Measurements from ENCODE around the gene TBPL2.
"Not testable (repeated sequence)": the region's sequence is repeated elsewhere in the genome, so short reads cannot be mapped to it uniquely, and the experiment has no call there.

Gene TBPL2

DNA sequence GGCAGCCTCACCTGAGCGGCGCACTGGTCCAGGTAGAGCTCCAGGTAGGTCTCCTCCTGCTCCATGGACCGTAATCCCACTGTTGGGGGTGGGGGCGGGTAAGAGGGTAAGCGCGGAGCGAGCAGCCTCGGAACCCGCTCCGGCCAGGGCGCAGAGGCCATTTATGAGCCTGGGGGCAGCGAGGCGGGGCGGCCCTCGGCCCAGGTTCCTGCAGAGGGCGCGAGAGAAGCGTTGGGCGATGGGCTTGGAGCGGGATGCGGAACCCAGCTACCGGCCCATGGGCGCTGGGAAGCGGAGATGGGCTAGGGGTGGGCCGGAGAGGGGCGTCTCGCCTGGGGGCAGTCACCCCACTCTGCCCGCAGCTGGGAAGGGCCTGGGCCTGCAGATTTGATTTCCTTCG is at the start of gene TBPL2:
TBPL2 (minus strand) TSS at position 232 of the 400 bp plus-strand sequence; CDS start at position 65, 167 bp downstream.
- DNase-seq = no peak

DNA sequence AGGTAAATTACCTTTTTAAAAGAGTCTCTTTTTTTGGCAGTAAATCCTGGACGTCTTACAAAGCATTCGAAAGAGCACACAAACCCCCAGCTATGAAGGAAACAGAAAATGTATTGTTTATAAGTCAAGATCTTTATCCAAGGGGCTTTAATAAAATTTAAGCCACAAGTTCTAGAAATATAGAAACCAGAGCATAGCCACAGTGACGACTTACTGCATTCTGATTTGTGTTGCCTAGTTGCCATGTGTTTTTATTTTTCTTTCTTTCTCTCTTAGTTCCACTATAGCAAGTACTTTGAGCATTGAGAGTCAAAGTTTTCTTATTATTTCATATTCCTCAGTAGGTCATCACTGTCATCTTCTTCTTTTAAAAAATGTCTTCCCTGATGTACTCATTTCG is 47.8 kb upstream of the TBPL2 start:
- no peak for DNase-seq

DNA sequence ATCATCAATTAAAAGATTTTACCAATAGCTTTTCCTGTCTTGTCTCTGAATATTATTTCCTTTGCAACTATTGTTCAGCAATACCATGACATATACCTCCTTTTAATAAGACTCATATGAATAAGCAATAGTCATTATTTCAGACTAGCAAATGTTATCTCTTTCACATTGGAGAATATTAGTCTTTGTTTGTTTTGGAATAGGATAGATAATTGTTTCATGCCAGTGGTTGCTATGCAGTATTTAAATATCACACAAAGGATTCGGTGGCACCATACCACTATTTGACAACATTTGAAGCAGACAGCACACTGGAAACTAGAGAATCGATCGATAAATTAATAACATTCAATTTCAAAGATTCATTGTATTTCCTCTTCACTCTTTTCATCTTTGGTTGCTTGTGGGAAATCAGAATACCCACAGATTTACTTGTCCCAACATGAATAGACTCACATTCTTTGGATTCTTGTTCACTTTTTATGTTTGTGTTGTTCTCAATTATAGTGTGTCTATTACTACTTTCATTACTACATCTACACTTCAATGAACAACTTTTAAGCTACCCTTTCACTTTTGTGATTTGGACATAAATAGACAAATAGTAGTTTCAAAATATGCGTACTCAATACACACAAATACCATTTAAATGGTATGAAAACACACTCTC is 42.7 kb upstream of the TBPL2 start:
- DNase-seq = no peak

DNA sequence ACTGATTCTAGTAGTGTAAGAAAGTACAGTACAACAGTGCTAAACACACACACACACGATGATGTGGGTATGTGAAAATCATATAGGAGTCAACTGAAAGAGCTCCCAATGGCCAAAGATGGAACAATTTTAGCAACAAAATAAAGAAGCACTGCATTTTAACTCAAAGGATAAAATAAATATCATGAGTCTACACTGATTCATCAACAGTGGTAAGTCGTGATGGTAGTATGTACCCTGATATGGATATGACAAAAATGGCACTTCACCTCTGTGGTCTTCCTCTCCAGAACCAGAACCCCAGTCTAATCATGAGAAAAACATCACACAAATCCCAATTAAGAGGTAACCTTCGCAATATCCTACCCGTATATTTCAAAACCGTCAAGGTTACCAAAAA is 41.4 kb upstream of the TBPL2 start:
- DNase-seq = no peak

DNA sequence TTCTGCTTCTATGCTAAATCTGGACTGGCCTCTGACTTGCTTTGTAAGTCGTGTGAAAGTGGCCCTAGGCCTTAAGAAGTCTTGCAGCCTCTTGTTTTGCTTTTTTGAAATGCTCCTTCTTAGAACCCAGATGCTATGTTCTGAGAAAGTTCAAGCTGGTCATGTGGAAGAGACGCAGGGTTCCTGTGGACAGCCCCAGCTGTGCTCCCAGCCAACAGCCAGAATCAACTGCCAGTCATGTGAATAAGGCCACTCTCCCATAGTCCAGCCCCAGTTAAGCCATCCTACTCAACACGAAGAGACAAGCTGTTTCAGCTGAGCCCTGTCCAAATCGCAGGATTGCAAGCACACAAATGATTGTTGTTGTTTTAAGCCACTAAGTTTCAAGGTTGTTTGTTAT is 37.3 kb upstream of the TBPL2 start:
- no peak for DNase-seq

DNA sequence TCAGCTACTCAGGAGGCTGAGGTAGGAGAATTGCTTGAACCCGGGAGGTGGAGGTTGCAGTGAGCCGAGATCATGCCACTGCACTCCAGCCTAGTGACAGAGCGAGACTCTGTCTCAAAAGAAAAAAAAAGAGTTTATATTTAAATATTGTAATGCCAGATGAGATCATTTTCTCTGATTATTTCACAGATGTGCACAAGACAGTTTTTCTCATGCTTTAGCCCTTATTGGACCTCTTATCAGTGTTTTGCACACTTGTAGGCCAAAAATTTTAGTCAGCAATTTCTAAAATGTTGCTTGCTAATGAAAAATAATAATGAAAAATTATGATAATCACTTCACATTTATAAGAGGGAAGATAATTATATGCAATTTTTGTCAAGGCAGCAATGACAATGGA is 36.0 kb upstream of the TBPL2 start:
- DNase-seq = not testable (repeated sequence)

DNA sequence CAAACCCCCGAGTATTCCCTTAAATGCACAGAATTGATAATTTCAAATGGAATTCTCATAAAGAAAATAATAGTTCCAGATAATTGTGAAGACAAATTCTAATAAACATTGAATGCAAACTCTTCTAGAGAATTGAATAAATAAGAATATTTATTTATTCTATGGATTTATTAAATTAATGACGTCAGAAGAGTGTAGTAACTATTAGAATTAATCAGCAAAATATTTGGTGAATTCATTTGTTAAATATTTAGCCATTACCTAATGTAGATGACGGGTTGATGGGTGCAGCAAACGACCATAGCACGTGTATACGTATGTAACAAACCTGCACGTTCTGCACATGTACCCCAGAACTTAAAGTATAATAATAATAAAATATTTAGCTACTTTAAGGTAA is 33.4 kb upstream of the TBPL2 start:
- DNase-seq = no peak

DNA sequence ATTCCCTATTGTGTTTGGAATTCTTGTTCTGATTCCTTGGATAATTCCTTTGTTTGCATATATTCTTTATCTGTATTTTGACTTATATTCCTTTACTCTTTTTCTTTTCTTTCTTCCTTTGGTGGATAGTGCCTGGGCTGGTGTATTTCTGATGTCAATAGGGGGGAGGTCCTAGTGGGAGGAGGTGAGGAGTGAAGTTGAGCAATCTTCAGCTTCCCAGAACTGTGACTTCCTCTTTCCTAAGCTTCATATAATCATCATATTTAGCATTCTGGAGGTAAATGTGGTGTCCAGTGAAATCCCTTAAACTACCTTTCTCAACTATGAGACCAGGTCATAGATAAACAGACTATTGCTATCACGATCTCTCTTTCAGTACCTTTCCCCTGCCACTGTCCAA is 29.6 kb upstream of the TBPL2 start:
- no peak for DNase-seq

DNA sequence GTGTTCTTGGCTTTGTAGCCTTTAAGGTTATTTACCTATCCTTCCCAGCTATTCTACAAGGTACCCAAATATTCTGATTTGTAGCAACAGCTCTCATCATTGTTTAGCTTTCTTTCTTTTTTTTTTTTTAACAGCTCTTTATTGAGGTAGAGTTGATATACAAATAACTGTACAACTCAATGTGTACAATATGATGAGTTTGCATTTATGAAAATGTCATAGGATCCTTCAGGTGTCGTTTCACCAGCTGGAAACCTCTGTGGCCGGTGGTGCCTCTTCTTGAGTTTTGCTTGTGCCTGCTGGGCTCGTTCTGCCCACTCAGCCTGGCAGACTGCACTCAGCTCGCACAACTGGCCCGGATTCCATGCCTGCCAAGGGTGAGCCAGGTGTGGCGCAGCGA is 26.9 kb upstream of the TBPL2 start:
- DNase-seq = no peak

DNA sequence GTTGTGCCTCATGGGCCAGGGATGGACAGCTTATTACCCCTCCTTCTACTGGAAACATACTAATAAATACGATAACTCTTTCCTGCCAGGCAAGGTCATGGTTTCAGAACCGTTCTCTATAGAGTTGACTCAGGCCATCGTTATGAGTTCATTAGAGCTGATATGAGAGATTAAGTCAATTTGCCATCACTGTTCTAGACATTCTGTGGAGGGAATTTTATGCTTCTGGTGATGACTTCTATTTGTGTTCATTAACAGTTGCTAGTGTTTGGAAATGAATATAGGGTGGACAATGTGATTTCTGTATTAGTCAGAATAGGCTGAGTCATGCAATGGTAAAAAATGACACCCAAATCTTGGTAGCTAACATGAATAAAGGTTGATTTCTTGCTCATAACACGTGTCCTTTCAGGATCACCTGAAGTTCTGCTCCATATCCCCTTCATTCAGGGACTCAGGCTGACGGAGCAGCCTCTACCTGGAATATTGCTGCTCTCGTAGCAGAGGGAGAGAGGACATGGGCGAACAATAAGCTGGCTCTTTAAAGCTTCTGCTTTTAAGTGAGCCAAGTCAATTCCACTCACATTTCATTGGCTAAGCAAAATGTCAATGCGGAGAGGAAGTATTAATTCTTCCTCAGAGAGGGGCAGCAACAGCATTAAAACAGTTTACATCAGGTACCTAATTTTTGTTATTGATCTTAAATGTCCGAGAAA is 18.5 kb upstream of the TBPL2 start:
- DNase-seq = no peak

DNA sequence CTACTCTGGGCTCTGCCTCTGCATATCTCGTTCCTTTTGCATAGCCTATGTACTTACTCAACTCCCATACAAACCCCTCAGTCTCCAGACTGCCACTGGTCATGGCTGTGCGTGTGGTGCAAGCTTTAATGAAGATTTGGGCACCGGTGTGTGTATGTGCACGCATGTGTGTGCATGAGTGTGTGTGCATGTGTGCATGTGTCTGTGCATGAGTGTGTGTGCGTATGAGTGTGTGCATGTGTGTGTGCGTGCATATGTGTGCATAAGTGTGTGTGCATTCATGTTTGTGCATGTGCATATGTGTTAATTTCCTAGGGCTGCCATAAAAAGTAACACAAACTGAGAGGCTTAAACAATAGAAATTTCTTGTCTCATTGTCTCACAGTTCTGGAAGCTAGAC is 17.1 kb upstream of the TBPL2 start:
- DNase-seq = no peak

DNA sequence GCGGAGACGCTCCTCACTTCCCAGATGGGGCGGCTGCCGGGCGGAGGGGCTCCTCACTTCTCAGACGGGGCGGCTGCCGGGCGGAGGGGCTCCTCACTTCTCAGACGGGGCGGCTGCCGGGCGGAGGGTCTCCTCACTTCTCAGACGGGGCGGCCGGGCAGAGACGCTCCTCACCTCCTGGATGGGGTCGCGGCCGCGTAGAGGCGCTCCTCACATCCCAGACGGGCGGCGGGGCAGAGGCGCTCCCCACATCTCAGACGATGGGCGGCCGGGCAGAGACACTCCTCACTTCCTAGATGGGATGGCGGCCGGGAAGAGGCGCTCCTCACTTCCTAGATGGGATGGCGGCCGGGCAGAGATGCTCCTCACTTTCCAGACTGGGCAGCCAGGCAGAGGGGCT is 16.0 kb upstream of the TBPL2 start:
- not testable (repeated sequence) for DNase-seq

DNA sequence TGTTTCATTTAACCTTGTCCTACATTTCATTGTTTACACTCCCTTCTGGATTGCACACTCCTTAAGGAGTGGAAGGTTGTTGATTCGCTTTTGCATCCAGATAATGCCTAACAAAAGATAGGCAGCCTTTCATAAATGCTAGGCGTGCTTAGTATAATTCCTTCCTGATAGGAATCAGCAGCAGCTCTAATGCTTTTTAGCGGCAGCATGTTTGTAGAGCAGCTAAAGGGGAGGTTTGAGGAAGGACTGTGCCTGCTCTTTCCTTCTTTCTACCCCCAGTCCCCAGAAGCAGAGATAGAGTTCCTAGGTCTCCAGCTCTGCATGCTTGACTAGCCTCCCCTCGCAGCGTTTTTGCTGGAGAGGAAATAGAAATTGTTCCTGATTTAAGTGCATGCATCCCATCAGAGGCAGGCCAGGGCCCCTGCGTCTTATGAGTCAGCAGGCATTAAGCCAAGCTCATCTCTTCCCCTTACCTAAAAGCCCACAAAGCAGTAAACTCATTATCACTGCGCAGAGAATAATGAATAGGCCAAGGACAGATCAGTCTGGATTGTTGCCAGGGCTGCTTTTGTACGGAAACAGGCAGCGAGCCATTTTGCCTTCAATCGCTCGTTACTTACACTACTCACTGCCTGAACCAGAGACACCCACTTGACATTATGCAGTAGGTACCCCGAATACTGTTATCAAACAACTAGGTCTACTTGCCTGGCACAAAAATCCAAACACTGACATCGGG is 14.0 kb upstream of the TBPL2 start:
- DNase-seq = peak; percentile 98

DNA sequence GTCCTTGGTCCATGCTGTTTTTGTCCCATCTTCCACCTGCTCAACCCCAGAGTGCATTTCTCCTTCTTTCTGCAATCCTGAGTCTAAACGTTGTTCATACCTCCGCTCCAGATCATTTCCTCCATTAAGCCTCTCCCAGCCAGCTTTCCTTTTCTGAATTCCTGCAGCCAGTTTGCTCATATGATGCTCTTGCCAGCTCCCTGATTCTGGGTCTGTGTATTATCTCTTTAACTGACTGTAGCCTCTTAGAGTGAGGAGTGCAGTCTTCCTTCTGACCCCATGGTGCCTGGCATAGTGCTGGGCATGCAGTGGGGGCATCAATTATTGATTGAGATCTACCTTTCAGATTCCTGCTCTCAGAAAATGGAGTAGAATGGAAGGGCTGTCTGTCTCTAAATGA is 11.5 kb upstream of the TBPL2 start:
- DNase-seq = no peak

DNA sequence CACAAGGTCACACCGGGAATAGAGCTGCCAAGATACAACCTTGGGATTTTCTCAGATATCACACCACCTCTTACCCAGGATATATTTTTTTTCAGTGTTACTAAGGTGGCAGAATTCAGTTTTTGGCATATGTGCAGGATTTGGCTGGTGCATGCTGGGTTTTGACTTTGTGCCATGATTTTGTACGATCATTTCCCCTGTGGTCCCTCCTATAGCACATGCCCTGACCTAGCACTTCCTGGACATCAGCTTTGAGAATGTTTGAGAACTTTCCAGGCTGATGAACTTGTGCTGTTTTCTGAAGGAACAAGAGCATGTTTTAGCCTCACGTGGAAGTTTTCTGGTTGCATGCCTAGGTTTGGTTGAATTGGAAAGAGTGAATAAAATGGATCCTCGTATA is 11.0 kb upstream of the TBPL2 start:
- DNase-seq = no peak

DNA sequence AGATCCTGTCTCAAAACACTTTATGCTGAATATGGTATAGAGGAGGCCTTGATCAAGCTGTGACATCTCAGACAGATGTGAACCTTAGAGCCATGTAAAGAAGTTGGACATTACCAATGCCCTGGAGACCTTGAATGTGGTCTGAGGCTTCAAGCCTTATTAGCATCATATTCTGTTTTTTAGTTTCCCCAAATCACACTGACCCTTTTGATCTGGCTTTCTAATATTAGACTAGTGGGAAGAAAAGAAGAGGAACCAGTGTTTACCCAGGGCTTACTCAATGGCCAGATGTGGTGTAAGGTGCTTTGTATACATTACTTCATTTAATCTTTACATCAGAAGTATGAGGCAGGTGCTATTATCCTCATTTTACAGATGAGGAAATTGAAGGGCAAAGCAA is 10.6 kb upstream of the TBPL2 start:
- no peak for DNase-seq

DNA sequence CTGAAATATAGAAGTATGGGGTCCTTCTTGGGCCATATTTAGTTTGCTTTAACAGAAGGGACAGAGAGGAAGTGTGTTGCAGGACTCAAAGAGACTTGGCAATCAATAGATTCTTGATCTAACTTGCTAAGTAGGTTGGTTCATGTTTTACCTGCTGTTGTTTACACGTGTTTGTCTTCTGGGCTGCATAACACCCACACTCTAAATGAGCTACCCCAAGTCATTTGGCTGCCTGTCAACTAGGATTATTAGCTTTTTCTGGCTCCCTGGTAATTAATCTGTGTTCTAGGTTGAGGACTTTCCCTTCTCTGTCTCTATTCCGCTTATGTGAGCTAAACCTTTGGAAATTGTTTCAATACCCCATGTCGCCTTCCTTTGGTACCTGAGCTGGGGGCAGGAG is 10.1 kb upstream of the TBPL2 start:
- no peak for DNase-seq

DNA sequence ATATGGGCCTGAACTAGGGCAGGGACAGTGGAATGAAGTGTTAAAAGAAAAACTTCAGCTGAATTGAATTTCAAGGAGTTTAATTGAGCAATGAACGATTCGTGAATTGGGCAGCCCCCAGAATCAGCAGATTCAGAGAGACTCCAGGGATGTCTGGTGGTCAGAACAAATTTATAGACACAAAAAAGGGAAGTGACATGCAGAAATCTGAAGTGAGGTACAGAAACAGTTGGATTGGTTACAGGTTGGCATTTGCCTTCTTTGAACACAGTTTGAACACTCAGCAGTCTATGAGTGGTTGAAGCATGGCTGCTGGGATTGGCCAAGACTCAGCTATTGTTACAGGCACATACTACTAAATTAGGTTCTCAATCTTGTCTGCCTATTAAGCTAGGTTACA is 9.7 kb upstream of the TBPL2 start:
- no peak for DNase-seq

DNA sequence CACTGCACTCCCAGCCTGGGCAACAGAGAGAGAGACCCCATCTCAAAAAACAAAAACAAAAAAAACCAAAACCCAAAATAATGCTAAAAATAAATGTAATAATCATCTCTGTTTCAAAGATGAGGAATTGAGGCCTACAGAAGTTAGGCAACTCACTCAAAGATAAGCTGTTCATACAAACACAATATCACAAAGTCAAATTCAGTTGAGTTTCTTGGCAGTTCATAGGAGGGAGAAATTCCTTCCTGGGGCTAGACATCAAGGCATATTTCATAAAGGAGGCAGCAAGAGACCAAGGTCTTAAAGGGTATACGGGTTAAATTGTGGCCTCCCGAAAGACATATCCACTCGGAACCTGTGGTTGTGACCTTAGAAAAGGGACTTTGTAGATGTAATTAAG is 8.7 kb upstream of the TBPL2 start:
- no peak for DNase-seq

DNA sequence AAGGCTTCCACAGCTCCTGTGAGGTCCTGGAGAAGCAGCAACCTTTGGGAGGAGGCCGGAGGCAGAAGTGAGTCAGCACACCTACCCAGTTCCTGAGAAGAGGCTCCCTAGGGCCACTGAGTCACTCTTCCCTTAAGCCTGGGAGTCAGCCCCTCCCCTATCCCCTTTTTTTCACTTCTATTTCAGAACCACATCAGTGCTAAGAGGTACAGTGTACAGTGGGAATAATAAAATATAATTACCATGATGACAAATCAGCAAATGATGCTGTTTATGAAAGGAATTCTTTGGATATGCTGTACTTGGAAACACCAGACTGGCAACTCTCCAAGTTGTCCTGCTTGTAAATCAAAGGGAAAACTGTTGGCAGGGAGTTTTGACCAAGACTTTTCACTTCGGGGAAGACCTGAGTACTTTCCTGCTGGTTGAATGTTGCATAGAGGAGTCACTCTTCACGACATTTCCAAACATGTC is 7.8 kb upstream of the TBPL2 start:
- DNase-seq = no peak

DNA sequence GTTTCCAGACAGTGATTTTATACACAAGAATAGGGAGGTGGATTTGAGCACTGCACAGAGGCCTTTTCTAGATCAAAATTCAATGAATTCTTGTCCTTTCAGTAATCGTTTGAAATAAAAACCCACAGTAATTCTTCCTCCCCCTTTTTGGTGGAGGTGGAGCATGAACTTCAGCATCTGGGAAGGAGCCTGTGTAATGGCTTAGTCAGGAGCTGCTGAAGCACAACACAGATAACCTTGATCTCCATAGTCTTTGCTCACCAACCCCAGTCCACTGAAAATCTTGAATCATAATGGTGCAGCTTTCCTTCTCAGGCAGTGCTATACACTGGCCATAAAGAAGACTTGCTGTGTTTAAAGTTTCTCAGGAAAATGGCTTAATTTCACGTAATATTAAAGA is 6.4 kb upstream of the TBPL2 start:
- no peak for DNase-seq

DNA sequence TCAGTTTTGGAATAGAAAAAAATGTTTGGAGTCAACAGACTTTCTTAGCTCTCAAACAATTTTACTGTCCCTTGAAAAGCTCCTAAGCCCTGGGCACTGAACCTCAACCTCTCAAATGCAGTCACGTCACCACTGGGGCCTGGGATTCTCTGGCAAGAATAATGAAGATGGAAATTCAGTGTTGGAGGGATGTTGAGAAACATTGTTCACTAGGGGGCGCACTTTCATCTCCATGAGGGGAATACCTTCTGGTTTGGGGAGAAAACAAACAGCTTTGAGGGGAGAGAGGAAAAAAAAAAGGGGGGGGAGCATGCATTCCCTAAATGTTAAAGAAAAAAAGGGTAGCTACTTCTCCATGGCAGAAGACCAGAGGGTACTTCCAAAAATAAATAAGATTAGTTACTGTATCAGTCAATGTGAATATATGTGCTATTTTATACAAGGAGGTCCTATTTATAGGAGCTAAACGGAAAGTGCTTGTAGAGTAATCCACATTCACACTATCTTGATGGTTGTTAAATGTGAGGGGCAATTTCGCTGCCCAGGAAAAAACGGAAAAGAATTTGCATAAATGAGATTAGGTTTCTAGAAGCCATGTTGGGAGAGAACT is 5.8 kb upstream of the TBPL2 start:
- peak; percentile 87 for DNase-seq

DNA sequence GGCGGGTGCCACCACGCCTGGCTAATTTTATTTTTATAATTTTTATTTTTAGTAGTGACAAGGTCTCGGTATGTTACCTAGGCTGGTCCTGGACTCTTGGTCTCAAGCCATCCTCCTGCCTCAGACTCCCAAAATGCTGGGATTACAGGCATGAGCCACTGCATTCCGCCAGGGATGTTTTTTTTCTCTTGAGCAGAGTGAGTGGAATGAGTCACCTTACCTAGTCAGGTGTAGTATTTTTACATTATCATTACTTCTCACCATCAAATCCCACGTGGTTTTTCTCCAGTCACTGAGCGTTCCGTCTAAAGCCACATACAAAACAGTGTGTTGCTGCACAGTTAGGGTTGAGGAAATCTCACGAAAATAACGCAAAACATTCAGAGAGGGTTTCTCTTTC is 870 bp upstream of the TBPL2 start:
- no peak for DNase-seq

Data from NCI-H2029 (cell line).